ENCODE data around the gene TCF7.

Gene TCF7

GRCh38 chr5:134133995-134134541 lies 19.6 kb downstream of the TCF7 start:
- H3K4me3 ChIP-seq (ENCODE audit: low read depth, low read length), result no peak overlapping the region
- POLR2A ChIA-PET, result interaction anchor here (1.4 kb wide), 1 partner anchor 94 kb away, joined by 5 read pairs; no protein-coding TSS in a partner anchor
- DNase-seq (ENCODE audit: low read depth, low spot score), result no peak
- CTCF ChIA-PET, result interaction anchor here (31.7 to 36.5 kb wide), 3 partner anchors 1 to 92 kb away, joined by 659 to 1500 read pairs (median 659); no protein-coding TSS in a partner anchor
- TF ChIP-seq CTCF (IDR thresholded peaks at IDR 0.05; ENCODE audit: insufficient read depth, low read length, missing control alignments), result no peak

DNA sequence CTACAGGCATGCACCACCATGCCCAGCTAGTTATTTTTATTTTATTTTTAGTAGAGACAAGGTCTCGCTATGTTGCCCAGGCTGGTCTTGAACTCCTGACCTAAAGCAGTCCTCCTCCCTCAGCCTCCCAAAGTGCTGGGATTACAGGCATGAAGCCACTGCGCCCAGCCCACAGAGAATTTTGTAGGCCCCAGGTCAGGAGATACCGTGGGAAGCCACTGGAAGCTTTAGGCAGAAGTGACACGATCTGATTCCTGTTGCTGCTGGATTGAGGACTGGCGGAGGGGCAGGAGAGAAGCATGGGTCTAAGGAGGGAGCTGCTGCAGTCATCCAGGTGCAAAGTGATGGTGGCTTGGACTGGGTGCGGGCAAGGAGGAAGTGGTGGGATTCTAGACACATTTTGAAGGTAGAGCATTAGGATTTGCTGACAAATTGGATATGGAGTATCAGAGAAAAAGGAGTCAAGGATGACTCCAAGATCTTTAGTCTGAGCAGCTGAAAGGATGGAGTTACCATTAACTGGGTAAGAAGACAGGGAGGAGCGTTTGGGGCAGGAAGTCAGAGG lies 20.7 kb downstream of the TCF7 start:
- no peak overlapping the region for H3K4me3 ChIP-seq (ENCODE audit: low read depth, low read length)
- TF ChIP-seq CTCF (IDR thresholded peaks at IDR 0.05; ENCODE audit: insufficient read depth, low read length, missing control alignments), result no peak
- ChIA-PET CTCF (interaction anchor here (31.7 to 36.5 kb wide), 3 partner anchors 2 to 93 kb away, joined by 659 to 1500 read pairs (median 659); no protein-coding TSS in a partner anchor), POLR2A (interaction anchor here (1.4 kb wide), 1 partner anchor 95 kb away, joined by 5 read pairs; no protein-coding TSS in a partner anchor)
- no peak for DNase-seq (ENCODE audit: low read depth, low spot score)

DNA sequence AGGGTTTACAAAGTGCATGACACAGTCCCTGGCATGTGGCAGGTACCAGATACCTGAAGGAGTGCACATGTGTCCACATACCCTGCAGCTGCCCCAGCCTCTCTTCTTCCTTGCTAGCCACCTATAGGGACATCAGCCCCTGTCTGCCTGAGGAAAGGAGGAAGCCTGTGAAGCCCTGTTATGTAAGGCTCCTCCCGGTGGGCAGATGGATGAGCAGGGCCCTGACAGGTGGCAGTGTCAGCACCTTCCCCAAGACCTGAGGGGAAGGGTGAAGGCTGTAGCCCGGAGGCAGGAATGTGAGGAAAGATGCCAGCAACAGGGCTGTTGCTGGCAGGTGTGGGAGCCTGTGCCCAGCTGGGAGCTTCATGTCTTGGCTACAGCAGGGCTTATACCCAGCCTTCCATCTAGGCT lies 21.7 kb downstream of the TCF7 start:
- CTCF ChIA-PET, result interaction anchor here (1.0 to 36.5 kb wide), 4 partner anchors 3 to 109 kb away, joined by 3 to 1500 read pairs (median 659); no protein-coding TSS in a partner anchor
- no peak for DNase-seq (ENCODE audit: low read depth, low spot score)
- POLR2A ChIA-PET, result no interaction called here
- H3K4me3 ChIP-seq (ENCODE audit: low read depth, low read length), result no peak overlapping the region
- TF ChIP-seq CTCF (IDR thresholded peaks at IDR 0.05; ENCODE audit: insufficient read depth, low read length, missing control alignments), result no peak

DNA sequence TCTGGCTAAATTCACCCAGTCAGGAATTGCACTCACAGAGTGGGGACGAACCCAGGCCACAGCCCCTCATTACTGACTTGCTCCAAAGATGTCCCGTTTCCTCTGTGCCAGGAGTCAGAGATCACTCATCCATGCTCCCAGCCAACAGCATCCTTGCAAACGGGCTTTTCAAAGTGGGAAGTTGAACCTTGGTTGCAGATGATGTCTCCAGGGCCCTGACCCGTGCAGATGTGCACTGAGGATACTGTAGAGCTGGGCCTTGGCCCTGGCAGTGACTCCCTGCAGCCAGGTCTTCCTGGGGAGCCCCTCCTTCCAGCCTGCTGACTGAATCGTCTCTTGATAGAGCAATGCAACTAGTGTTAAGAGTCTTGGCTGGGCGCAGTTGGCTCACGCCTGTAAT lies 22.3 kb downstream of the TCF7 start:
- ChIA-PET CTCF (interaction anchor here (1.0 to 36.5 kb wide), 4 partner anchors 4 to 109 kb away, joined by 3 to 1500 read pairs (median 659); no protein-coding TSS in a partner anchor), POLR2A (no interaction called here)
- DNase-seq (ENCODE audit: low read depth, low spot score), result no peak
- TF ChIP-seq CTCF (IDR thresholded peaks at IDR 0.05; ENCODE audit: insufficient read depth, low read length, missing control alignments), result no peak
- no peak overlapping the region for H3K4me3 ChIP-seq (ENCODE audit: low read depth, low read length)

DNA sequence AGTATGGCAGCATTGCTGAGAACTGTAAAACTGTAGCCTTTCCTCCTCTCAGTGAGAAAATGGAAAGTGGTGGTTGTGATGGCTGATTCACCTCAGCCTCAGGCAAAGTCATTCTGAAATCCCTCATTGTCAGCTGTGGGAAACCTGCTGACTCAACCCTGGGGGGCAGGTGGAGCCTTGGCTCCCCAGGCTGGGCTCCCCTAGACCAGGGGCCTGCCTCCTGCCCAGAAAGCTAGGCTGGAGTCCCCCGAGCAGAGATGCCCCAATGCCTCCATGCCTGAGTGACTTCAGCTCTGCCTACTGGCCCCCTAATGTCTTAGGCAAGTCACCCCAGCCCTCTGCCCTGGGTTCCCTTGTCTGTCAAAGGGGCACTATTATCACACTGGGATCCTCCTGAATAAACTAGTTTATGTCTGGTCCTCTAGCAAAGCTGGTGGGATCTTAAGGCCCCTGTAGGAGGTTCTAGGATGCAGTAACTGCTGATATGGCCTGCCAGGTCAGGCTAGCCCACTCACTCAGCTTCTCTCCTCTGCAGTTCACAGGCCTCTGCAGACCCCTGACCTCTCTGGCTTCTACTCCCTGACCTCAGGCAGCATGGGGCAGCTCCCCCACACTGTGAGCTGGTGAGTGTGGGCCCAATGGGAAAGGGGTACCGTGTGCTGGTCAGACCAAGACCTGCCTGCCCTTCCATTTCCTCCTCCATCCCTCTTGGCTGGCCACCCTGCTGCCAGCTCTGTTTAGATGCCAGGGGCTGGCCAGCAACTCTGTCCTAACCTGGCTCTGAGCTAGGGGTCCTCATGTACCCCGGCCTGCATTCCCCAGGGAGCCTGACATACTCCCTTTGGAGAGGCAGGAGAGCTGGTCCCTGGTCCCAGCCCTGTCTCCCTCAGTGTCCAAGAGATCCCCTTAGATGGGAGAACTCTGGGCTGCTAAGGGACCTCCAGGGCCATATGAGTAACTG lies 24.2 kb downstream of the TCF7 start:
- ChIA-PET POLR2A (interaction anchor here (1.2 to 2.6 kb wide), 3 partner anchors 14 to 99 kb away, joined by 5 to 9 read pairs (median 9); partner anchors contain the start of gene SKP1), CTCF (interaction anchor here (0.8 to 36.5 kb wide), 15 partner anchors 6 to 126 kb away, joined by 3 to 1500 read pairs (median 6); partner anchors contain the start of gene TCF7)
- DNase-seq (ENCODE audit: low read depth, low spot score), result no peak
- no peak for TF ChIP-seq CTCF (IDR thresholded peaks at IDR 0.05; ENCODE audit: insufficient read depth, low read length, missing control alignments)
- no peak overlapping the region for H3K4me3 ChIP-seq (ENCODE audit: low read depth, low read length)
